Measurements from ENCODE around the gene TTC34. TPM values are rescaled to one million over a fixed set of nuclear protein-coding genes. Genes with fewer than 3 reads are reported as not detected.

TTC34 gene
- total RNA-seq, 1 experiment from 2014 or later, result 0.61 TPM

DNA sequence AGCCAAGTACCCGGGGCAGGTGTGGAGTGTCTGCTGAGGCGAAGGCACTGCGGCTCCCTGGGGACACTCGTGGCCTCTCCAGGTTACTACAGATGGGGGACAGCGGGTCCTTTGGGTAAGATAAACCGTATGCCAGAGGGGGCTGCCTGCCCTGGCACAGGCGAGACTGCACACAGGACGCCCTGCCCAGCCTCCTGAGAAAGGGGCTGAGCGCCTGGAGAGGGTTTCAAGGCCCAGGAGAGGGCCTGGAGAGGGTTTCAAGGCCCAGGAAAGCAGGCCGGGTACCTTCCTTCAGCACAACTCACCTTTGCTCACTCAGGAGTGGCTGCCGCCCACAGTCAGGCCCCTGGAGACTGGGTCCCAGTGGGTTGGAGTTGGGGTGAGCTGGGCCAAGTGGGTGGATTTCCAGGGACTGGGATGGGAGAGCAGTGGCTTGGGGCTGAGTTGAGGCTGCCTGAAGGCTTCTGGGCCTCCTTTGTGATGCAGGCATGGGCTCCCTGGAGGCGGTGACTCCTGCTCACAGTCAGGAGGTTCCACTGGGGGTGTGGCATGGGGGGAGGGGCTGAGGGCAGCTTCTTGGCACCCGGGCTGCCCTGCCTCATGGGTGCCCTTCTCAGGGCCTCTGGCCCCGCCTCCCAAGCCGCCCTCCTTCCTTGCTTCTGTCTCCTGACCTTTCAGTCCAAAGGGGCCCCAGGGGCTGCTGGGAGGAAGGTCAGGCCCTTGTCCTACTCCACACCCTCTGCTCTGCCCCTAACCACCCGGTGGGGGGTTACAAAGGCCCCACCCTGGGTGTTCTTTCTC is 168.7 kb downstream of the TTC34 start, which contains the start of gene MMEL1:
Gene MMEL1, minus strand, starts transcription at position 456 of the 801 bp plus-strand sequence. CDS start 3,532 bp downstream, outside the sequence.
- Mint-ChIP-seq H3K9me3 (peaks cover 30% of the 10 kb centered on the region), H3K27ac (no peak within 1 kb of the TSS), H3K27me3 (ENCODE audit: low read depth) (peaks cover 64% of the 10 kb centered on the region), H3K4me3 (no peak within 1 kb of the TSS), H3K4me1 (0 out of 2 replicates have a peak, but pooled peaks cover 2% of the 10 kb centered on the region), H3K36me3 (peaks cover 31% of the 10 kb centered on the region)
- POLR2A ChIA-PET, result no interaction called here
- TF ChIP-seq ZNF423 (CRISPR knock-in tag; IDR thresholded peaks at IDR 0.05), result no peak
- no peak for TF ChIP-seq NFE2L1 (CRISPR knock-in tag; IDR thresholded peaks at IDR 0.05)
- ATAC-seq (no peak), DNase-seq (ENCODE audit: low spot score) (no peak)
- CTCF ChIA-PET, result interaction anchor here (0.8 kb wide), 2 partner anchors 92 to 218 kb away, joined by 3 to 5 read pairs; no protein-coding TSS in a partner anchor

DNA sequence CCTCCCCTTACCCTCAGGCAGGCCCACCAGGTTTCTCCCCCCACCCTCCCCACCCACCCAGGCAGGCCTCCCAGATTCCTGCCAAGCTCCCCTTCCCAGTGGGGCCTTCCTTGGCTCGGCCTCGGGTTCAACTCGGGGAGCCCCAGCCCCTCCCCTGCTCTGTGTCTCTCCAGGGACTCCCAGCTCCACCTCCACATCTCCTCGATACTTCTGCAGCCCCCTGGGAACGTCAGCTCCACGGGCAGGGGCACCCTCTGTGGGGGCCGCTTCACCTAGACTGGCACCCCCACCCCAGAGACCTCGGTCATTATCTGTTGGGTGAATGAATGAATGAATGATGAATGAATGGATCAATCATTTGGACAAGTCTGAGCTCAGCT is 169.5 kb downstream of the TTC34 start:
- POLR2A ChIA-PET, result no interaction called here
- peaks cover 25% of the 10 kb centered on the region for H3K9me3 Mint-ChIP-seq
- 0 out of 2 replicates have a peak, but pooled peaks cover 2% of the 10 kb centered on the region for H3K4me1 Mint-ChIP-seq
- no peak for ATAC-seq
- peaks cover 64% of the 10 kb centered on the region for H3K27me3 Mint-ChIP-seq (ENCODE audit: low read depth)
- TF ChIP-seq TP53 (CRISPR knock-in tag; IDR thresholded peaks at IDR 0.05) (no peak), NFYB (CRISPR knock-in tag; conservative IDR thresholded peaks at IDR 0.05; ENCODE audit: low read depth) (no peak), ZNF263 (CRISPR knock-in tag; IDR thresholded peaks at IDR 0.05; ENCODE audit: low read depth) (no peak), ZNF317 (CRISPR knock-in tag; IDR thresholded peaks at IDR 0.05; ENCODE audit: borderline replicate concordance, low read depth) (no peak), NFE2L1 (CRISPR knock-in tag; IDR thresholded peaks at IDR 0.05) (no peak), ZNF138 (CRISPR knock-in tag; conservative IDR thresholded peaks at IDR 0.05) (no peak), RELA (CRISPR knock-in tag; IDR thresholded peaks at IDR 0.05; ENCODE audit: borderline replicate concordance) (no peak), IRF2 (CRISPR knock-in tag; IDR thresholded peaks at IDR 0.05; ENCODE audit: borderline replicate concordance, low read depth) (no peak), JAZF1 (CRISPR knock-in tag; IDR thresholded peaks at IDR 0.05) (no peak), FOXP1 (CRISPR knock-in tag; IDR thresholded peaks at IDR 0.05; ENCODE audit: borderline replicate concordance) (no peak)
- TF ChIP-seq, protein P1, sequence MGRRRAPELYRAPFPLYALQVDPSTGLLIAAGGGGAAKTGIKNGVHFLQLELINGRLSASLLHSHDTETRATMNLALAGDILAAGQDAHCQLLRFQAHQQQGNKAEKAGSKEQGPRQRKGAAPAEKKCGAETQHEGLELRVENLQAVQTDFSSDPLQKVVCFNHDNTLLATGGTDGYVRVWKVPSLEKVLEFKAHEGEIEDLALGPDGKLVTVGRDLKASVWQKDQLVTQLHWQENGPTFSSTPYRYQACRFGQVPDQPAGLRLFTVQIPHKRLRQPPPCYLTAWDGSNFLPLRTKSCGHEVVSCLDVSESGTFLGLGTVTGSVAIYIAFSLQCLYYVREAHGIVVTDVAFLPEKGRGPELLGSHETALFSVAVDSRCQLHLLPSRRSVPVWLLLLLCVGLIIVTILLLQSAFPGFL (CRISPR knock-in tag; IDR thresholded peaks at IDR 0.05; ENCODE audit: borderline replicate concordance), result no peak
- TF ChIP-seq, protein P2, sequence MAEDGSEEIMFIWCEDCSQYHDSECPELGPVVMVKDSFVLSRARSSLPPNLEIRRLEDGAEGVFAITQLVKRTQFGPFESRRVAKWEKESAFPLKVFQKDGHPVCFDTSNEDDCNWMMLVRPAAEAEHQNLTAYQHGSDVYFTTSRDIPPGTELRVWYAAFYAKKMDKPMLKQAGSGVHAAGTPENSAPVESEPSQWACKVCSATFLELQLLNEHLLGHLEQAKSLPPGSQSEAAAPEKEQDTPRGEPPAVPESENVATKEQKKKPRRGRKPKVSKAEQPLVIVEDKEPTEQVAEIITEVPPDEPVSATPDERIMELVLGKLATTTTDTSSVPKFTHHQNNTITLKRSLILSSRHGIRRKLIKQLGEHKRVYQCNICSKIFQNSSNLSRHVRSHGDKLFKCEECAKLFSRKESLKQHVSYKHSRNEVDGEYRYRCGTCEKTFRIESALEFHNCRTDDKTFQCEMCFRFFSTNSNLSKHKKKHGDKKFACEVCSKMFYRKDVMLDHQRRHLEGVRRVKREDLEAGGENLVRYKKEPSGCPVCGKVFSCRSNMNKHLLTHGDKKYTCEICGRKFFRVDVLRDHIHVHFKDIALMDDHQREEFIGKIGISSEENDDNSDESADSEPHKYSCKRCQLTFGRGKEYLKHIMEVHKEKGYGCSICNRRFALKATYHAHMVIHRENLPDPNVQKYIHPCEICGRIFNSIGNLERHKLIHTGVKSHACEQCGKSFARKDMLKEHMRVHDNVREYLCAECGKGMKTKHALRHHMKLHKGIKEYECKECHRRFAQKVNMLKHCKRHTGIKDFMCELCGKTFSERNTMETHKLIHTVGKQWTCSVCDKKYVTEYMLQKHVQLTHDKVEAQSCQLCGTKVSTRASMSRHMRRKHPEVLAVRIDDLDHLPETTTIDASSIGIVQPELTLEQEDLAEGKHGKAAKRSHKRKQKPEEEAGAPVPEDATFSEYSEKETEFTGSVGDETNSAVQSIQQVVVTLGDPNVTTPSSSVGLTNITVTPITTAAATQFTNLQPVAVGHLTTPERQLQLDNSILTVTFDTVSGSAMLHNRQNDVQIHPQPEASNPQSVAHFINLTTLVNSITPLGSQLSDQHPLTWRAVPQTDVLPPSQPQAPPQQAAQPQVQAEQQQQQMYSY (CRISPR knock-in tag; IDR thresholded peaks at IDR 0.05), result no peak
- TF ChIP-seq, protein P3, sequence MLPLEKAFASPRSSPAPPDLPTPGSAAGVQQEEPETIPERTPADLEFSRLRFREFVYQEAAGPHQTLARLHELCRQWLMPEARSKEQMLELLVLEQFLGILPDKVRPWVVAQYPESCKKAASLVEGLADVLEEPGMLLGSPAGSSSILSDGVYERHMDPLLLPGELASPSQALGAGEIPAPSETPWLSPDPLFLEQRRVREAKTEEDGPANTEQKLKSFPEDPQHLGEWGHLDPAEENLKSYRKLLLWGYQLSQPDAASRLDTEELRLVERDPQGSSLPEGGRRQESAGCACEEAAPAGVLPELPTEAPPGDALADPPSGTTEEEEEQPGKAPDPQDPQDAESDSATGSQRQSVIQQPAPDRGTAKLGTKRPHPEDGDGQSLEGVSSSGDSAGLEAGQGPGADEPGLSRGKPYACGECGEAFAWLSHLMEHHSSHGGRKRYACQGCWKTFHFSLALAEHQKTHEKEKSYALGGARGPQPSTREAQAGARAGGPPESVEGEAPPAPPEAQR (CRISPR knock-in tag; IDR thresholded peaks at IDR 0.05), result no peak
- TF ChIP-seq, protein P4, sequence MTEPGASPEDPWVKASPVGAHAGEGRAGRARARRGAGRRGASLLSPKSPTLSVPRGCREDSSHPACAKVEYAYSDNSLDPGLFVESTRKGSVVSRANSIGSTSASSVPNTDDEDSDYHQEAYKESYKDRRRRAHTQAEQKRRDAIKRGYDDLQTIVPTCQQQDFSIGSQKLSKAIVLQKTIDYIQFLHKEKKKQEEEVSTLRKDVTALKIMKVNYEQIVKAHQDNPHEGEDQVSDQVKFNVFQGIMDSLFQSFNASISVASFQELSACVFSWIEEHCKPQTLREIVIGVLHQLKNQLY (CRISPR knock-in tag; IDR thresholded peaks at IDR 0.05), result no peak
- TF ChIP-seq, protein P5, sequence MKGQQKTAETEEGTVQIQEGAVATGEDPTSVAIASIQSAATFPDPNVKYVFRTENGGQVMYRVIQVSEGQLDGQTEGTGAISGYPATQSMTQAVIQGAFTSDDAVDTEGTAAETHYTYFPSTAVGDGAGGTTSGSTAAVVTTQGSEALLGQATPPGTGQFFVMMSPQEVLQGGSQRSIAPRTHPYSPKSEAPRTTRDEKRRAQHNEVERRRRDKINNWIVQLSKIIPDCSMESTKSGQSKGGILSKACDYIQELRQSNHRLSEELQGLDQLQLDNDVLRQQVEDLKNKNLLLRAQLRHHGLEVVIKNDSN (CRISPR knock-in tag; IDR thresholded peaks at IDR 0.05), result no peak
- CTCF ChIA-PET, result no interaction called here
- H3K4me3 Mint-ChIP-seq, result no peak overlapping the region
- no peak for DNase-seq (ENCODE audit: low spot score)
- peaks cover 30% of the 10 kb centered on the region for H3K36me3 Mint-ChIP-seq
- no peak overlapping the region for H3K27ac Mint-ChIP-seq
